Astrocyte of the cerebellum (primary cell): ENCODE data around the gene CCL19.

Experiments
- DNase-seq: peaks from one replicate; pipeline ENCODE4 v3.0.0-alpha.2; 2011; ENCODE audit warnings: low read depth
- H3K4me3 ChIP-seq: 2 replicates; pipeline ENCODE4 v1.5.1; 2011; ENCODE audit warnings: mild to moderate bottlenecking, low read depth, low read length, moderate library complexity
- in situ Hi-C: cut with HindIII; loops from 2 replicates; pipeline ENCODE4 v1.10.0; 2017; ENCODE audit warnings: low sequenced_read_pairs
- TF ChIP-seq, protein P1 (sequence below): IDR thresholded peaks from 2 replicates; pipeline ENCODE4 v1.5.1; 2012; ENCODE audit warnings: low read length, low read depth, moderate library complexity, mild to moderate bottlenecking; ENCODE audit errors: missing control alignments

CCL19 gene

DNA sequence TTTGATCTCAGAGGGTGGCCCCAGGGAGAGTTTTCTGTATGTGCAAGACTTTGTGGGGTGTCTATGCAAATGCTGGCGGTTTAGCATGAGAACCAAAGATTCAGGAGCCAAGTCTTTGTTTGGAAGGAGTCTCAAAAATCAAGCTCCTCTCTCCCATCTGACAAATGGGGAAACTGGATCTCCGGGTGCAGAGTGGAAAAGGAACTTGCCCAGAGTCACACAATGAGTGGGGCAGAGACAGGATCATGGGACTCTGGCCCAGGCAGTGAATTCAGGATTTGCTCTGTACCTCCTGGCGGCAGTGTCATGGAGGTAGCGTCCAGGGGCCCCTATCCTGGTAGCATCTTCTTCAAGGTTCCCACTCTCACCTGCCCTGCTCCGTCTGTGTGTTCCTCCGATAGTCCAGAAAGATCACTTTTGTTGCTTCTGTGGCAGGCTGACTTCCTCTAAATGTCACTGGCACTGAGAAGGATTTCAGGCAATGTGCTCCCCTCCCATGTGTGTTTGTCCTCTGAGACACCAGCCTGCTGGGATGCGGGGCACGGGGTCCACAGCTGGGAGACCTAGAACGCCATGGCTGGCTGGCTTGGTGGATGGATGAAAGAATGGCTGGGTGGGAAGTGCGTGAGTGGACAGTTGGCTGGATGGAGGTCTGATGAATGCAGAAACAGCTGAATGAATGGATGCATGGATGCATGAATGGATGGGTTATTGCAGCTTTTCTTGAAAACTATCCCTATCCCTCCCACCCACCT, 3.6 kb downstream of the CCL19 start:
- no peak for DNase-seq
- TF ChIP-seq, protein P1, sequence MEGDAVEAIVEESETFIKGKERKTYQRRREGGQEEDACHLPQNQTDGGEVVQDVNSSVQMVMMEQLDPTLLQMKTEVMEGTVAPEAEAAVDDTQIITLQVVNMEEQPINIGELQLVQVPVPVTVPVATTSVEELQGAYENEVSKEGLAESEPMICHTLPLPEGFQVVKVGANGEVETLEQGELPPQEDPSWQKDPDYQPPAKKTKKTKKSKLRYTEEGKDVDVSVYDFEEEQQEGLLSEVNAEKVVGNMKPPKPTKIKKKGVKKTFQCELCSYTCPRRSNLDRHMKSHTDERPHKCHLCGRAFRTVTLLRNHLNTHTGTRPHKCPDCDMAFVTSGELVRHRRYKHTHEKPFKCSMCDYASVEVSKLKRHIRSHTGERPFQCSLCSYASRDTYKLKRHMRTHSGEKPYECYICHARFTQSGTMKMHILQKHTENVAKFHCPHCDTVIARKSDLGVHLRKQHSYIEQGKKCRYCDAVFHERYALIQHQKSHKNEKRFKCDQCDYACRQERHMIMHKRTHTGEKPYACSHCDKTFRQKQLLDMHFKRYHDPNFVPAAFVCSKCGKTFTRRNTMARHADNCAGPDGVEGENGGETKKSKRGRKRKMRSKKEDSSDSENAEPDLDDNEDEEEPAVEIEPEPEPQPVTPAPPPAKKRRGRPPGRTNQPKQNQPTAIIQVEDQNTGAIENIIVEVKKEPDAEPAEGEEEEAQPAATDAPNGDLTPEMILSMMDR, result no peak
- in situ Hi-C loops, result no loop called here
- no peak overlapping the region for H3K4me3 ChIP-seq

DNA sequence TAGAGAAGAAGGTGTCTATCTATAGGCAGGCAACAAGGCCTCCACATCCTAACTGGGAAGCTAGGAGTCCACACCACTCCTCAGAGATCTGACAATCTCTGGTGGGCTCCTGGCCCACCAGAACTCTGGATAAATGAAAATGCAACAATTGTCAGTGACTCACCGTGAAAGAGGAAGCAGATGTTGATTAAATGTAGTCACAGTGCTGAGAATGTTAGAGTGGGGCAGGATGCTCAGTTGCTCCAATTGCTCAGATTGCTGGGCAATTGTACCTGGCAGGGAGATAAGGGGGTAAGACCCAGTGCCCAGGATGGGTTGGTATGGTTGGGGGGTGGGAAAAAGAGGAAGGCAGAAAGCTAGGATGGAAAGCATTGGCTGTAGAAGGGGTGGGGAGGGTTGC, 4.3 kb downstream of the CCL19 start:
- H3K4me3 ChIP-seq, result no peak overlapping the region
- TF ChIP-seq, protein P1, result no peak
- DNase-seq, result no peak
- in situ Hi-C loops, result no loop called here

DNA sequence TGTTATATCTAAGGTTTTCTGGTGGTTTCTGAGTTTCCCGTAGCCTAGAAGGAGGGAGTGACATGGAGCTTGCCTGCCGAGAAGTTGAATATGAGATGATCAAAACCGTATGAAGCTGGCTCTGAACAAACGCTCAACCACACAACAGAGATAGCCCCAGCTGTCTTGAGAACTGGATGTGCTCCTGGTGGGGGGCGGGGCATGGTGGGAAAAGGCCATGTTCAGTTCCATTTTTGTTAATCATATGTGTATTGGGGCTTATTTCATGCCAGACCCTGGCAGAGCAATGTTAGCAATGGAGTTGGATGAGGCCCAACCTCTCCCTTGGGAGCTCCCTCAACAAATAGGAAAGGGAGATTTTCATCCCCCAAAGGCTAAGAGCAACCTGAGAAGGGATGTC, 4.8 kb downstream of the CCL19 start:
- DNase-seq, result no peak

DNA sequence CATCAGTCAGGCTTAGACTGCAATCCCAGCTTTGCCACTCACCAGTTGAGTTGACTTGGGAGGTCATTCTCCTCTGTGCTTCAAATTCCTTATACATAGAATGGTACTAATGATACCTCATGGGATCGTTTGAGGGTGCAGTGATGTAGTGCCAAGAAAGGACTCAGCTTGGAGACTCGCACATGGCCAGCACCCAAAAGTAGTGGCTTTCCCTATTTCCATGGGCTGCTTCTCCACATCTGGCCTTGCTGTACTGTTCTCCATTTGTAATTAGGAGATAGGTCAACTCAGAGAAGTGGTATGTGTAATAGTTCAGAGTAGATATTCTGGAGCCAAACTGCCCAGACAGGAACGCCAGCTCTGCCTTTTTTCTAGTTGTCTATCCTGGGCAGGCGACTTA, 5.5 kb downstream of the CCL19 start:
- TF ChIP-seq, protein P1, result no peak
- in situ Hi-C loops, result no loop called here
- DNase-seq, result no peak
- H3K4me3 ChIP-seq, result no peak overlapping the region

More for the DNA sequence above, 4.8 kb downstream of the CCL19 start:
- TF ChIP-seq, protein P1, result no peak
- in situ Hi-C loops, result no loop called here
- no peak overlapping the region for H3K4me3 ChIP-seq

DNA sequence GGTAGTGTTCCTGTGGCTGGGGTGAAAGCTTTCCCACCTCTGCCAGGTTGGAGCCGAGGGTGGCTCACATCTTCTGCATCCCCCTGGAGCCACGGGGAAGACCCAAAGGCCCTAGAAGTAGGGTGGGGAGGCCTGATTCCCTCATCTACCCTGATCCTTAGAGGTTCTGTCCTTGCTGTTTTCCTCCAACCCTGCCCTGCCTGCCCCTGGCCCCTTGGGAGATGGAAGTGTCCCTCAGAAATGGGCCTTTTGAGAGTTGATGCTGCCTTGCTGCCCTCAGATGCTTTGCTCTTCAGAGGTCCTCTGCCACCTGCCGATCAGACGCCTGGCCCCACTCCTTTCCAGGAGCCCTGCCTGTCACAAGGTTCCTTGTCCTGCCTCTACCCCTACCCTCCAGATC, 6.3 kb downstream of the CCL19 start:
- H3K4me3 ChIP-seq, result no peak overlapping the region
- no peak for DNase-seq
- TF ChIP-seq, protein P1, result no peak
- in situ Hi-C loops, result no loop called here

DNA sequence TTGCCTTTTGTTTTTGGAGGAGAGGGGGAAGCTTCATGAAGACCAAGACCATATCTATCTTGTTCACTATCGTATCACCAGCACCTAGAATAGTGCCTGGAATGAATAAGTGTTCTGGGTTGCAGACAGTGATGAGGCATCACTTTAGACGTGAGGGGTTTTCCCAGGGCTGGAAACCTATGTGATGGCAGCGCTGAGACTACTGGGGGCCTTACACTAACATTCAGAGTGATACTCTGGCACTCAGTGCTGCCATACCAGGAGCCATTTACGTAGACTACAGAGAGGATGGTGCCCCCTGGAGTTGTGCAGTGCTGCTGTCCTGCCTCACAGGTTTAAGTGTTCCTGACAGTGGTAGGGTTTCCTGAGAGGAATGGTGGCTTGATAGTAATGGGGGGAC, 6.9 kb downstream of the CCL19 start:
- no peak for DNase-seq
- H3K4me3 ChIP-seq, result no peak overlapping the region
- TF ChIP-seq, protein P1, result no peak
- in situ Hi-C loops, result no loop called here
